WTC11 (cell line): ENCODE data around the gene SFI1. TPM values are rescaled to one million over a fixed set of nuclear protein-coding genes. Genes with fewer than 3 reads are reported as not detected.

Experiments used
- ATAC-seq: fragments of 200-7000 bp; cut with Tn5 transposase; 2 replicates; pipeline ENCODE4 v1.10.0; 2021; ENCODE audit warnings: mild to moderate bottlenecking, moderate library complexity
- CTCF ChIA-PET: fragments of 300-600 bp; sonication (Branson Sonifier 250); formaldehyde crosslinking; loops from one replicate; lab custom pipeline; 2021; ENCODE audit warnings: antibody characterized with exemption; lab: Charles Lee
- POLR2A ChIA-PET: fragments of 350-600 bp; sonication (Branson Sonifier 250); formaldehyde crosslinking; loops from one replicate; lab custom pipeline; 2021; ENCODE audit warnings: antibody characterized with exemption; lab: Charles Lee
- DNase-seq: peaks from one replicate; pipeline ENCODE4 v3.0.0; 2021; ENCODE audit warnings: low spot score
- H3K27ac Mint-ChIP-seq: 2 replicates; pipeline ENCODE4 v1.8.0; 2021; ENCODE audit warnings: mixed read lengths
- H3K27me3 Mint-ChIP-seq: 2 replicates; pipeline ENCODE4 v1.8.0; 2021; ENCODE audit warnings: low read depth, mild to moderate bottlenecking, moderate library complexity, mixed read lengths
- H3K36me3 Mint-ChIP-seq: 2 replicates; pipeline ENCODE4 v1.8.0; 2021; ENCODE audit warnings: mixed read lengths
- H3K4me1 Mint-ChIP-seq: 2 replicates; pipeline ENCODE4 v1.8.0; 2022; ENCODE audit warnings: mixed read lengths
- H3K4me3 Mint-ChIP-seq: 2 replicates; pipeline ENCODE4 v1.8.0; 2021; ENCODE audit warnings: mild to moderate bottlenecking, moderate library complexity, mixed read lengths
- H3K9me3 Mint-ChIP-seq: 2 replicates; pipeline ENCODE4 v1.8.0; 2021; ENCODE audit warnings: mixed read lengths
- CBFB ChIP-seq: sonication (generic); formaldehyde crosslinking; IDR thresholded peaks from 2 replicates; pipeline ENCODE4 v1.8.1; 2022; ENCODE audit warnings: mild to moderate bottlenecking, low read depth, missing genetic modification reagents
- CREM ChIP-seq: sonication (generic); formaldehyde crosslinking; IDR thresholded peaks from 2 replicates; pipeline ENCODE4 v1.8.1; 2022; ENCODE audit warnings: mild to moderate bottlenecking, missing genetic modification reagents, moderate library complexity
- CTCF ChIP-seq: fragments of 200-600 bp; IDR thresholded peaks from 2 replicates; pipeline ENCODE4 v1.8.0; 2022; ENCODE audit warnings: antibody characterized with exemption
- ESRRA ChIP-seq: sonication (generic); formaldehyde crosslinking; IDR thresholded peaks from 2 replicates; pipeline ENCODE4 v1.8.1; 2022; ENCODE audit warnings: mild to moderate bottlenecking, missing genetic modification reagents, borderline replicate concordance
- ETV6 ChIP-seq: sonication (generic); formaldehyde crosslinking; IDR thresholded peaks from 2 replicates; pipeline ENCODE4 v1.8.1; 2022; ENCODE audit warnings: mild to moderate bottlenecking, missing genetic modification reagents
- FOXK1 ChIP-seq: sonication (generic); formaldehyde crosslinking; IDR thresholded peaks from 2 replicates; pipeline ENCODE4 v1.8.0; 2022; ENCODE audit warnings: mild to moderate bottlenecking, moderate library complexity, missing genetic modification reagents
- GRHL2 ChIP-seq: fragments of 250-450 bp; sonication (Bioruptor Pico); IDR thresholded peaks from 2 replicates; pipeline ENCODE4 v1.8.0; 2022; ENCODE audit warnings: mild to moderate bottlenecking, moderate library complexity; ENCODE audit not compliant: insufficient replicate concordance, severe bottlenecking
- JUN ChIP-seq: sonication (generic); formaldehyde crosslinking; IDR thresholded peaks from 2 replicates; pipeline ENCODE4 v1.8.0; 2023; ENCODE audit warnings: mild to moderate bottlenecking, missing genetic modification reagents
- MXD4 ChIP-seq: fragments of 250-450 bp; sonication (Bioruptor Pico); IDR thresholded peaks from 2 replicates; pipeline ENCODE4 v1.8.0; 2021; ENCODE audit warnings: mild to moderate bottlenecking, moderate library complexity, borderline replicate concordance
- NR1H2 ChIP-seq: sonication (generic); formaldehyde crosslinking; IDR thresholded peaks from 2 replicates; pipeline ENCODE4 v1.9.0; 2021; ENCODE audit warnings: mild to moderate bottlenecking, moderate library complexity, missing genetic modification reagents
- NR3C1 ChIP-seq: sonication (generic); formaldehyde crosslinking; conservative IDR thresholded peaks from 2 replicates; pipeline ENCODE4 v1.8.1; 2023; ENCODE audit warnings: low read depth, mild to moderate bottlenecking, missing genetic modification reagents
- RORB ChIP-seq: fragments of 250-450 bp; sonication (Bioruptor Pico); IDR thresholded peaks from 2 replicates; pipeline ENCODE4 v1.9.0; 2021; ENCODE audit warnings: mild to moderate bottlenecking
- SMAD4 ChIP-seq: sonication (generic); formaldehyde crosslinking; IDR thresholded peaks from 2 replicates; pipeline ENCODE4 v1.8.0; 2022; ENCODE audit warnings: mild to moderate bottlenecking, missing genetic modification reagents
- SOX15 ChIP-seq: fragments of 250-450 bp; sonication (Bioruptor Pico); IDR thresholded peaks from 2 replicates; pipeline ENCODE4 v1.9.0; 2021; ENCODE audit warnings: mild to moderate bottlenecking
- ZNF121 ChIP-seq: sonication (generic); formaldehyde crosslinking; IDR thresholded peaks from 2 replicates; pipeline ENCODE4 v1.8.0; 2023; ENCODE audit warnings: missing genetic modification reagents
- ZNF263 ChIP-seq: sonication (generic); formaldehyde crosslinking; IDR thresholded peaks from 2 replicates; pipeline ENCODE4 v1.8.1; 2022; ENCODE audit warnings: low read depth, mild to moderate bottlenecking, moderate library complexity, missing genetic modification reagents
- ZNF423 ChIP-seq: fragments of 250-450 bp; sonication (Bioruptor Pico); IDR thresholded peaks from 2 replicates; pipeline ENCODE4 v2.1.2; 2022; ENCODE audit warnings: mild to moderate bottlenecking, moderate library complexity
- ZNF671 ChIP-seq: fragments of 250-450 bp; sonication (Bioruptor Pico); IDR thresholded peaks from 2 replicates; pipeline ENCODE4 v1.8.0; 2021; ENCODE audit warnings: mild to moderate bottlenecking
- total RNA-seq: library from RNA; stranded (reverse); gene quantifications from 3 replicates; pipeline ENCODE4 v1.2.3, GENCODE V29; 2021
- TF ChIP-seq, protein P1 (sequence below): sonication (generic); formaldehyde crosslinking; IDR thresholded peaks from 2 replicates; pipeline ENCODE4 v1.8.0; 2022; ENCODE audit warnings: mild to moderate bottlenecking, missing genetic modification reagents
- TF ChIP-seq, protein P2 (sequence below): fragments of 250-450 bp; sonication (Bioruptor Pico); conservative IDR thresholded peaks from 2 replicates; pipeline ENCODE4 v1.9.0; 2021; ENCODE audit warnings: mild to moderate bottlenecking
- TF ChIP-seq, protein P3 (sequence below): sonication (generic); formaldehyde crosslinking; IDR thresholded peaks from 2 replicates; pipeline ENCODE4 v1.8.1; 2023; ENCODE audit warnings: mild to moderate bottlenecking, missing genetic modification reagents
- TF ChIP-seq, protein P4 (sequence below): sonication (generic); formaldehyde crosslinking; IDR thresholded peaks from 2 replicates; pipeline ENCODE4 v1.8.1; 2023; ENCODE audit warnings: mild to moderate bottlenecking, moderate library complexity, missing genetic modification reagents
- TF ChIP-seq, protein P5 (sequence below): sonication (generic); formaldehyde crosslinking; IDR thresholded peaks from 2 replicates; pipeline ENCODE4 v1.8.1; 2023; ENCODE audit warnings: mild to moderate bottlenecking, missing genetic modification reagents, moderate library complexity
- TF ChIP-seq, protein P6 (sequence below): sonication (generic); formaldehyde crosslinking; IDR thresholded peaks from 2 replicates; pipeline ENCODE4 v1.8.0; 2023; ENCODE audit warnings: missing genetic modification reagents, mild to moderate bottlenecking, borderline replicate concordance

SFI1 gene
- total RNA-seq, 1 experiment from 2014 or later, result 43.6 TPM

GRCh38 chr22:31661851-31662667 lies 165.7 kb downstream of the SFI1 start, which contains the start of gene PISD:
Gene PISD, minus strand, starts transcription at chr22:31662215. Its CDS starts 7 bp downstream, at chr22:31662208.
- ChIA-PET CTCF (interaction anchor here (0.6 to 3.1 kb wide), 14 partner anchors 12 to 456 kb away, joined by 3 to 46 read pairs (median 4); partner anchors contain the start of gene PRR14L), POLR2A (interaction anchor here (0.5 to 2.3 kb wide), 10 partner anchors 15 to 308 kb away, joined by 3 to 9 read pairs (median 4); no protein-coding TSS in a partner anchor)
- Mint-ChIP-seq H3K4me3 (peak within 1 kb of the TSS; percentile 99), H3K27me3 (peaks cover 3% of the 10 kb centered on the region; the same call in 1 of the 2 replicates), H3K36me3 (no peaks in the 10 kb centered on the region), H3K4me1 (peaks cover 12% of the 10 kb centered on the region), H3K9me3 (no peaks in the 10 kb centered on the region), H3K27ac (peak within 1 kb of the TSS; percentile 99)
- ATAC-seq (peak; percentile 96), DNase-seq (peak; percentile 98)
- TF ChIP-seq ZNF121 (CRISPR knock-in tag) (no peak), ZNF423 (CRISPR knock-in tag) (no peak), ETV6 (CRISPR knock-in tag) (peak; percentile 84), ZNF671 (CRISPR knock-in tag) (no peak), CTCF (no peak), SMAD4 (no peak), ESRRA (CRISPR knock-in tag) (no peak), GRHL2 (CRISPR knock-in tag) (no peak), FOXK1 (CRISPR knock-in tag) (peak; percentile 84), JUN (CRISPR knock-in tag) (no peak), MXD4 (no peak), SOX15 (CRISPR knock-in tag) (no peak), RORB (CRISPR knock-in tag) (no peak), NR3C1 (CRISPR knock-in tag) (no peak), NR1H2 (CRISPR knock-in tag) (no peak), CREM (peak; percentile 97), CBFB (CRISPR knock-in tag) (0 out of 2 replicates have a peak, but pooled peaks have one; percentile 73), ZNF263 (CRISPR knock-in tag) (no peak)
- TF ChIP-seq, protein P1, sequence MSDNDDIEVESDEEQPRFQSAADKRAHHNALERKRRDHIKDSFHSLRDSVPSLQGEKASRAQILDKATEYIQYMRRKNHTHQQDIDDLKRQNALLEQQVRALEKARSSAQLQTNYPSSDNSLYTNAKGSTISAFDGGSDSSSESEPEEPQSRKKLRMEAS, result peak; percentile 83
- TF ChIP-seq, protein P2, sequence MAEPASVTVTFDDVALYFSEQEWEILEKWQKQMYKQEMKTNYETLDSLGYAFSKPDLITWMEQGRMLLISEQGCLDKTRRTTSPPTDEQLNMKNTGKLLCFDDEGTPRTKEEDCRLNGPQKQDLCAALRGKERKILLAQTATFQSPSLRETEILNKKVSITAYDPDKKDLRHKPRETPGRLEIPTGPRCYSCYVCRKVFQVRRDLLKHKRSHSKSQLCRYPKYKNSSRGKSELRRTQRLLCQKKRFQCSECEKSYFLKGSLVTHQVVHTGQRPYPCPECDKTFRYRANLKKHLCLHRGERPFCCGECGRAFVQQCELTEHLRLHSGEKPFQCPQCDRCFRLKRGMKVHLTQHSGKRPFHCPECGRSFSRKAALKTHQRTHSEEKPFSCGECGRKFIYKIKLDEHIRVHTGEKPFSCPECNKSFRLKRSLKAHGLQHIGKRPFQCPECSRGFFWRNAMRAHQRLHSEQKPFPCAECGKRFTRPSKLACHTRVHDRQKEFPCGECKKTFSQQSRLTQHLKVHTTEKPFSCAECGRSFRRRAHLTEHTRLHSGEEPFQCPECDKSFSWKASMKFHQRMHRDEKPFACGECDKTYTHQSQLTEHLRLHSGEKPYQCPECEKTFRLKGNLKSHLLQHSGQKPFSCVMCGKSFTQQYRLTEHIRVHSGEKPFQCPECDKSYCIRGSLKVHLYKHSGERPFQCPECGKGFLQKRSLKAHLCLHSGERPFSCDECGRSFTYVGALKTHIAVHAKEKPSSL (CRISPR knock-in tag), result no peak
- TF ChIP-seq, protein P3, sequence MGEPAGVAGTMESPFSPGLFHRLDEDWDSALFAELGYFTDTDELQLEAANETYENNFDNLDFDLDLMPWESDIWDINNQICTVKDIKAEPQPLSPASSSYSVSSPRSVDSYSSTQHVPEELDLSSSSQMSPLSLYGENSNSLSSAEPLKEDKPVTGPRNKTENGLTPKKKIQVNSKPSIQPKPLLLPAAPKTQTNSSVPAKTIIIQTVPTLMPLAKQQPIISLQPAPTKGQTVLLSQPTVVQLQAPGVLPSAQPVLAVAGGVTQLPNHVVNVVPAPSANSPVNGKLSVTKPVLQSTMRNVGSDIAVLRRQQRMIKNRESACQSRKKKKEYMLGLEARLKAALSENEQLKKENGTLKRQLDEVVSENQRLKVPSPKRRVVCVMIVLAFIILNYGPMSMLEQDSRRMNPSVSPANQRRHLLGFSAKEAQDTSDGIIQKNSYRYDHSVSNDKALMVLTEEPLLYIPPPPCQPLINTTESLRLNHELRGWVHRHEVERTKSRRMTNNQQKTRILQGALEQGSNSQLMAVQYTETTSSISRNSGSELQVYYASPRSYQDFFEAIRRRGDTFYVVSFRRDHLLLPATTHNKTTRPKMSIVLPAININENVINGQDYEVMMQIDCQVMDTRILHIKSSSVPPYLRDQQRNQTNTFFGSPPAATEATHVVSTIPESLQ, result no peak
- TF ChIP-seq, protein P4, sequence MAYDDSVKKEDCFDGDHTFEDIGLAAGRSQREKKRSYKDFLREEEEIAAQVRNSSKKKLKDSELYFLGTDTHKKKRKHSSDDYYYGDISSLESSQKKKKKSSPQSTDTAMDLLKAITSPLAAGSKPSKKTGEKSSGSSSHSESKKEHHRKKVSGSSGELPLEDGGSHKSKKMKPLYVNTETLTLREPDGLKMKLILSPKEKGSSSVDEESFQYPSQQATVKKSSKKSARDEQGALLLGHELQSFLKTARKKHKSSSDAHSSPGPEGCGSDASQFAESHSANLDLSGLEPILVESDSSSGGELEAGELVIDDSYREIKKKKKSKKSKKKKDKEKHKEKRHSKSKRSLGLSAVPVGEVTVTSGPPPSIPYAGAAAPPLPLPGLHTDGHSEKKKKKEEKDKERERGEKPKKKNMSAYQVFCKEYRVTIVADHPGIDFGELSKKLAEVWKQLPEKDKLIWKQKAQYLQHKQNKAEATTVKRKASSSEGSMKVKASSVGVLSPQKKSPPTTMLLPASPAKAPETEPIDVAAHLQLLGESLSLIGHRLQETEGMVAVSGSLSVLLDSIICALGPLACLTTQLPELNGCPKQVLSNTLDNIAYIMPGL (CRISPR knock-in tag), result 0 out of 2 replicates have a peak, but pooled peaks have one; percentile 21
- TF ChIP-seq, protein P5, sequence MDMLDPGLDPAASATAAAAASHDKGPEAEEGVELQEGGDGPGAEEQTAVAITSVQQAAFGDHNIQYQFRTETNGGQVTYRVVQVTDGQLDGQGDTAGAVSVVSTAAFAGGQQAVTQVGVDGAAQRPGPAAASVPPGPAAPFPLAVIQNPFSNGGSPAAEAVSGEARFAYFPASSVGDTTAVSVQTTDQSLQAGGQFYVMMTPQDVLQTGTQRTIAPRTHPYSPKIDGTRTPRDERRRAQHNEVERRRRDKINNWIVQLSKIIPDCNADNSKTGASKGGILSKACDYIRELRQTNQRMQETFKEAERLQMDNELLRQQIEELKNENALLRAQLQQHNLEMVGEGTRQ (CRISPR knock-in tag), result peak; percentile 53; the same call in 1 of the 2 replicates
- TF ChIP-seq, protein P6, sequence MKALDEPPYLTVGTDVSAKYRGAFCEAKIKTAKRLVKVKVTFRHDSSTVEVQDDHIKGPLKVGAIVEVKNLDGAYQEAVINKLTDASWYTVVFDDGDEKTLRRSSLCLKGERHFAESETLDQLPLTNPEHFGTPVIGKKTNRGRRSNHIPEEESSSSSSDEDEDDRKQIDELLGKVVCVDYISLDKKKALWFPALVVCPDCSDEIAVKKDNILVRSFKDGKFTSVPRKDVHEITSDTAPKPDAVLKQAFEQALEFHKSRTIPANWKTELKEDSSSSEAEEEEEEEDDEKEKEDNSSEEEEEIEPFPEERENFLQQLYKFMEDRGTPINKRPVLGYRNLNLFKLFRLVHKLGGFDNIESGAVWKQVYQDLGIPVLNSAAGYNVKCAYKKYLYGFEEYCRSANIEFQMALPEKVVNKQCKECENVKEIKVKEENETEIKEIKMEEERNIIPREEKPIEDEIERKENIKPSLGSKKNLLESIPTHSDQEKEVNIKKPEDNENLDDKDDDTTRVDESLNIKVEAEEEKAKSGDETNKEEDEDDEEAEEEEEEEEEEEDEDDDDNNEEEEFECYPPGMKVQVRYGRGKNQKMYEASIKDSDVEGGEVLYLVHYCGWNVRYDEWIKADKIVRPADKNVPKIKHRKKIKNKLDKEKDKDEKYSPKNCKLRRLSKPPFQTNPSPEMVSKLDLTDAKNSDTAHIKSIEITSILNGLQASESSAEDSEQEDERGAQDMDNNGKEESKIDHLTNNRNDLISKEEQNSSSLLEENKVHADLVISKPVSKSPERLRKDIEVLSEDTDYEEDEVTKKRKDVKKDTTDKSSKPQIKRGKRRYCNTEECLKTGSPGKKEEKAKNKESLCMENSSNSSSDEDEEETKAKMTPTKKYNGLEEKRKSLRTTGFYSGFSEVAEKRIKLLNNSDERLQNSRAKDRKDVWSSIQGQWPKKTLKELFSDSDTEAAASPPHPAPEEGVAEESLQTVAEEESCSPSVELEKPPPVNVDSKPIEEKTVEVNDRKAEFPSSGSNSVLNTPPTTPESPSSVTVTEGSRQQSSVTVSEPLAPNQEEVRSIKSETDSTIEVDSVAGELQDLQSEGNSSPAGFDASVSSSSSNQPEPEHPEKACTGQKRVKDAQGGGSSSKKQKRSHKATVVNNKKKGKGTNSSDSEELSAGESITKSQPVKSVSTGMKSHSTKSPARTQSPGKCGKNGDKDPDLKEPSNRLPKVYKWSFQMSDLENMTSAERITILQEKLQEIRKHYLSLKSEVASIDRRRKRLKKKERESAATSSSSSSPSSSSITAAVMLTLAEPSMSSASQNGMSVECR (CRISPR knock-in tag), result no peak
